NB4 (cell line): ENCODE results near the gene TMEM165.

ENCODE experiments used
- MYC ChIP-seq: IDR thresholded peaks from 2 replicates; pipeline ENCODE4 v1.6.1; 2011; ENCODE audit warnings: low read depth, low read length
- POLR2A ChIP-seq: IDR thresholded peaks from 2 replicates; pipeline ENCODE4 v1.6.1; 2011; ENCODE audit warnings: mild to moderate bottlenecking; ENCODE audit not compliant: insufficient read length; ENCODE audit errors: extremely low read depth
- TF ChIP-seq, protein P1 (sequence below): IDR thresholded peaks from 2 replicates; pipeline ENCODE4 v1.6.1; 2011; ENCODE audit warnings: low read depth, low read length
- TF ChIP-seq, protein P2 (sequence below): IDR thresholded peaks from one replicate; pipeline ENCODE4 v1.5.1; 2012; ENCODE audit warnings: low read depth, low read length

GRCh38 chr4:55437356-55437796, 41.6 kb downstream of the TMEM165 start:
- TF ChIP-seq MYC (no peak), POLR2A (no peak)
- TF ChIP-seq, protein P1, sequence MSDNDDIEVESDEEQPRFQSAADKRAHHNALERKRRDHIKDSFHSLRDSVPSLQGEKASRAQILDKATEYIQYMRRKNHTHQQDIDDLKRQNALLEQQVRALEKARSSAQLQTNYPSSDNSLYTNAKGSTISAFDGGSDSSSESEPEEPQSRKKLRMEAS: no peak
- TF ChIP-seq, protein P2, sequence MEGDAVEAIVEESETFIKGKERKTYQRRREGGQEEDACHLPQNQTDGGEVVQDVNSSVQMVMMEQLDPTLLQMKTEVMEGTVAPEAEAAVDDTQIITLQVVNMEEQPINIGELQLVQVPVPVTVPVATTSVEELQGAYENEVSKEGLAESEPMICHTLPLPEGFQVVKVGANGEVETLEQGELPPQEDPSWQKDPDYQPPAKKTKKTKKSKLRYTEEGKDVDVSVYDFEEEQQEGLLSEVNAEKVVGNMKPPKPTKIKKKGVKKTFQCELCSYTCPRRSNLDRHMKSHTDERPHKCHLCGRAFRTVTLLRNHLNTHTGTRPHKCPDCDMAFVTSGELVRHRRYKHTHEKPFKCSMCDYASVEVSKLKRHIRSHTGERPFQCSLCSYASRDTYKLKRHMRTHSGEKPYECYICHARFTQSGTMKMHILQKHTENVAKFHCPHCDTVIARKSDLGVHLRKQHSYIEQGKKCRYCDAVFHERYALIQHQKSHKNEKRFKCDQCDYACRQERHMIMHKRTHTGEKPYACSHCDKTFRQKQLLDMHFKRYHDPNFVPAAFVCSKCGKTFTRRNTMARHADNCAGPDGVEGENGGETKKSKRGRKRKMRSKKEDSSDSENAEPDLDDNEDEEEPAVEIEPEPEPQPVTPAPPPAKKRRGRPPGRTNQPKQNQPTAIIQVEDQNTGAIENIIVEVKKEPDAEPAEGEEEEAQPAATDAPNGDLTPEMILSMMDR: no peak
